Measurements from ENCODE around the gene ST8SIA4.

ST8SIA4 gene

GRCh38 chr5:100903039-100903887 lies at the start of gene ST8SIA4:
Gene ST8SIA4 (minus strand): TSS chr5:100903282. CDS start chr5:100902955, 327 bp downstream.
- DNase-seq, result peak; percentile 94

GRCh38 chr5:100950985-100951384 lies 47.9 kb upstream of the ST8SIA4 start:
- DNase-seq, result no peak

DNA sequence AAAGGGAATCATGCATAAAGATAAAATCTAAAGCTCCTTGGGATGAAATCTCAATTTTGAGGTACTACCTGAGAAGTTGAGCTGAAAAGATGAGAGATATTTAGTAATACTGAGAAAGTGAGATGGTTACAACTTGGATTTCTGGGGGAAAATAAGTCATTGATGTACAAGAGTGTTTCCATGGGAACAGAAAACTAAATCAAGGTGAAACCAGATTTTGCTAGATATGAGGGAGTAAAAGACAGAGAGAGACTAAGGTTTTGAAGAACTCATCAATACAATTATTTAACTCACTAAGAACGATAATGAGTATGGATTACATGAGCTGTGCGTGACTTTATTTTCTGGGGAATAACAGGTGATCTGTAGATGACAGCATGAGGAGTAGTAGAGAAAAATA lies 10.2 kb upstream of the ST8SIA4 start:
- DNase-seq, result no peak

GRCh38 chr5:100909034-100909433 lies 6.0 kb upstream of the ST8SIA4 start:
- no peak for DNase-seq

GRCh38 chr5:100905259-100905914 lies 2.3 kb upstream of the ST8SIA4 start:
- DNase-seq, result peak; percentile 53

DNA sequence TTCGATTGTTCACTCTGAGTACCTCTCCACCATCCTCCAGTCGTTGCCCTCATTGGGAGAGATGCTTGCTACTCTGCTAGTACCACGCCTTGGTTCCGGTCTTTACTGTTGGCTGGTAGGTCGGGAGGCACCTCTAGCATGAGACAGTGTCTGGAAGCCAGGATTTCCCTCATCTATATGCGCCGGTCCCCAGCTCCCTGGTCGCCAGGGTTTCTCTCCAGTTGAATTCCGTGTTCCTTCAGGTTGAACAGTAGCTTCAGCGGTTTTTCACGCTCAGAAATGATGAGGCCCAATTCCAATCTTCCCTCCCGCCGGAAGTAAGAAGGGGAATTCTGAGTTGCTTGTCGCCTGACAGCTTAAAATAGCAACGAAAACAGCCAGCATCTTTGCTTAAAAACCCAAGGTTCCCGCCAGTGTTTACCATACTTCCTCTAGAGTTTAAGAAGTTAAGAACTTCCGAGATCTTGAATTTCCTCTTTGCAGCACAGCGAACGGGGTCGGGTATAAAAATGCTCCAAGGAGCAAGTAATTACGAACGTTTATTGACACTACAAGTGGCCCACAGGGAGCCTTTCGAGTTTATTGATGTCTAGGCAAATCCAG lies 1.3 kb upstream of the ST8SIA4 start:
- DNase-seq, result peak; percentile 70

- peak; percentile 61 for DNase-seq
Observed at GRCh38 chr5:100902440-100903038, 543 bp downstream of the ST8SIA4 start.

GRCh38 chr5:100901821-100902341 lies 1.2 kb downstream of the ST8SIA4 start:
- DNase-seq, result peak; percentile 87

DNA sequence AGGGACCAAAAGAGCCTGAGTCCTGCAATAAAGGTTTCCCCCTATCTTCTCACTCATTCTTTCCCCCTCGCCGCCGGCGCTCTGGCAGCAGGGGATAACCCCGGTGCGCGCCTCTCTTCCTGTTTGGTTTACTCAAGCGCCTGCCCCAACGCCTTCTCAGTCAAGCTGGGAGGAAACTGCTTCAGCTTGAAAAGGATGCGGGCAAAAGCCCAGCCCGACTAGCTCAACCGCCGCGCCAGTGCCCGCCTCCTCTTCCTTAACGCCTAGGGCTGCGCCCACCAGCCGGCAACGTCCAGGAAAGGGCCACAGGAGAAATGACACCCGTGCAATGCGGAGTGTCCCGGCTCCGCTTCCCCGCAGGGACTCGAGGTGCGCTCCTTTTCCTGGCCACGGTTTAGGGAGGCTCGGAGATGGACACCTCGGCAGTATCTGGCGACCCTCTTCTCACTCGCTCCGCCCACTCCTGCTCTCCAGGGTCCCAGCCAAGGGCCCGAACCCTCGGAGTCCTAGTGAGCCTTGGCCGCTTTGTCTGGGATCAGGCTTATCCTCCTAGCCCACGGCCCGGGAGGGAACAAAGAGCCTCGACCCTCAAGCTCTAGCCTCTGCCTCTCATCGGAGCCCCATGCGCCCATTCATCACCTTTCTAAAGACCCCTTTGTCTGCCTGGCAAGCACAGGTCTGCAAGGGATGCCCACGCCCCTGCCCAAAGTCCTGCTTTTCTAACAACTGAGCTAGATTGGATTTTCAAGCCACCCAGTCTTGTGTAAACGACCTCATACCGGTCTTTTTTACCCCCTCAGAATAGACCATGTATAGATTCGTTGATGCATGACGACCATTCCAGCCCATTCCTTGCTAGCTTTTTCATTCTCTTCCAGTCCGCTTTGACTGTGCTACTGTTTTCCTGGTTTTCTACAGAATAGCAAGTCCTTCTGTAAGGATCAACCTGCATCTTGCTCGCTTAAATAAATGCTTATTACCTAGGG lies 2.0 kb downstream of the ST8SIA4 start:
- peak; percentile 93 for DNase-seq

- peak; percentile 63 for DNase-seq
Observed at GRCh38 chr5:100900142-100900795, 2.8 kb downstream of the ST8SIA4 start.

DNA sequence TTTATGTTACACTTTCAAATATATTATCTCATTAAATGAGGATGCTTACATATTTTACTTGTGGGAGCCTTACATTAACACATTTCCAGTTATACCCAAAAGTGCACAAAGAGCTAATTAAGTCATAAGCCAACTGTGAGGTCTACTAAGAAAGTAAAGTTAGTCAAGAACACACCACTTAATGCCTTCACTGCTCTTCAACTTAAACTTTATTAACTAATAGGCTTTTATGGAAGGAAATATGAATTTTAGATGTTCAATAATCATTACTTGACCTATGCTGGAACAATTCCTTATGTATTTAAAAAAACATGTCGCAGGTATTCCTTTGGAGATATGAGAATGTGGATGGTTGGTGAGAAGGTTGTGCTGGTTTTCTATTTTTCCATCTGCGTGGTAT lies 3.4 kb downstream of the ST8SIA4 start:
- DNase-seq, result no peak

- peak; percentile 27 for DNase-seq
Observed at GRCh38 chr5:100898504-100899346, 4.4 kb downstream of the ST8SIA4 start.

DNA sequence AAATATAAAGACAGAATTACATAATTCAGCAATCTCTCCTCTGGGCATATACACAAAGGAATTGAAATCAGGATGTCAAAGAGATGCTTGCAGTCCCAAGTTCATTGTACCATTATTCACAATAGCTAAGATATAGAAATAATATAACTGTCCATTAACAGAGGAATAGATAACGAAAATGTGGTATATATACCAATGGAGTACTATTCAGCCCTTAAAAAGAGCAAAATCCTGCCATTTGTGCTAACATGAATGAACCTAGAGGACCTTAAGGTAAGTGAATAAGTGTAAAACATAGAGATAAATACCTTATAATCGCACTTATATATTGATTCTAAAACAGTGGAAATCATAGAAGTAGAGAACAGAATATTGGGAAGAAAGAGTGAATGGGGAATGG lies 7.0 kb downstream of the ST8SIA4 start:
- DNase-seq, result no peak

- DNase-seq, result peak; percentile 27
Observed at GRCh38 chr5:100890461-100891008, 12.5 kb downstream of the ST8SIA4 start.

DNA sequence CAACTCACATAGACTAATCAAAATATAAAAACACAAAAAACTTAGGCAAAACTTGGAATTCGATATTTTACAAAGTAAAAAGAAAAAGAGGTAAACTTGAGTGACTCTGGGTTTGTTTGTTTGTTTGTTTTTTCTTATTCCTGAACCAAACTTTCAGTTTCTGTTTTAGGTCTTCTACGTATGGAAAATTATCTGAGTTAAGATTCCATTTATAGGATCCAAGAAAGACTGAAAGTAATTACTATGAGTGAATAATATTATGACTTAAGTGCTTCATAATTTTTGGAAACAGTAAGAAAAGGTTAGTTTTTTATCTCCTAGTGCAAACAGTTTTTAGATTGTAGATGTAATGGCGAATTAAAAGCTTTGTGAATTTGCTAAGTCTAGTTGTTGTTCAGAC lies 13.2 kb downstream of the ST8SIA4 start:
- peak; percentile 26 for DNase-seq

DNA sequence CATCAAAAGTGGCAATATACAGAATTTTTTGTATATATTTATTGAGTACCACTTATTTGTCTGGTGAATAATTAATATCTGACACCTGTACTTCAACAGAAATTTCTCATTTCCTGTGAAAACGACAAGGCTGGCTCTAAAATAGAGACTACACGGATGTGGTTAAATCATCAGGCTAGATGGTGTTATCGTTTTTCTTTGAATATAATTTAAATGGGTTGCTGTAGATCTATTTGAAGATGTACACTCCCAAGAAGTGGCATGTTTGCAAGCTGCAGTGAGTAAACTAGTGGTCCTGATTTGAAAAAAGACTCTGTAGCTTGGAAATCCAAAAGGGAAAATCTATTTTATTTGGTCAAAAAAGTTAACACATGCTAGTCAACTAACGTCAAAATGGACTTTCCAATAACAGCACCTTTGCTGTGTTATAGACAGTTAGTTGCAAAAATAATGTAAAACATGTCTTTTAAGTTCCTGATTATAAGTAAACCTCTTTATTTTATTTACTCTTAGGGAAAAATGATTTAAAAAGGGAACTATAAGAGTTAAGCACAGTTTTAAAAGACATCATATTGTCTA lies 13.8 kb downstream of the ST8SIA4 start:
- peak; percentile 77 for DNase-seq

DNA sequence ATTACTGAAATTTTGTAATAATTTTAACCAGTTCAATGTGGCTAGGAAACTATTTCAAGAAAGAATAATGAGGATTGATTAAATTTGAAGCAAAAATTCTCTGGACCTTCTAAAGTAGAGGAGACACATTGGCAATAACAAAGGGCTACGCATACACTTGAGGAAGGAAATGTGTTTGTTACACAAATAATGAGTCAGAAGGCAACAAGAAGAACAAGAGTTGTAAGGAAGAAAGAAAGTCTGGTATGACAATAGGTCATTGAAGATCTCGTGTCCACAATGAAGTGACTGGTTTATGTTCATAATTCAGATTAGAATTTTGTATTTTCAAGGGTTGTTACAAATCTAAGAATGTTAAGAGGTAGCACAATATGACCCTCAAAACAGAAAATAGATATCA lies 25.8 kb downstream of the ST8SIA4 start:
- no peak for DNase-seq

DNA sequence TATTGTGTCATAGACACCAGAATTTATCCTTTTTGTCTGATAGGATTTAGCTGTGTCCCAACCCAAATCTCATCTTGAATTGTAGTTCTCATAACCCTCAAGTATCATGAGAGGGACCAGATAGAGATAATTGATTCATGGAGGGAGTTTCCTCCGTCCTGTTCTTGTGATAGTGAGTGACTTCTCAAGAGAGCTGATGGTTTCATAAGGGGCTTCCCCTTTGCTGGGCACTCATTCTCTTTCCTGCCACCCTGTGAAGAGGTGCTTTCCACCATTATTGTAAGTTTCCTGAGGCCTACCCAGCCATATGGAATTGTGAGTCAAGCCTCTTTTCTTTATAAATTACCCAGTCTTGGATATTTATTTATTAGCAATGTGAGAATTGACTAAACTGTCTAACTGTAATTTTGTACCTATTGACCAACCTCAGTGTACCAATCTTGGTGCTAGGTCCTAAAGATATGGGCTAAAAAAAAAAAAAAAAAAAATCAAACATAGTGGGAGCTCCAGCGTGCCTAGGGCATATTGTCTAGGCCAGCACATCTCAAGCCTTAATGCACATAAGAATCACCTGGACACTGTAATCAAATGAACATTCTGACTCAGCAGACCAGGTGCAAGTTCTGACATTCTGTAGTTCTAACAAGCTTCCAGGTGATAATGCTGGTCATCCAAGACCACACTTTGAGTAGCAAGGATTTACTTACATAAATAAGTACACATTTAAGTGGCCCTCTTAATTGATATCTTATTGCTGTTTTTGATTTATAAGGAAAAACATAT lies 30.5 kb downstream of the ST8SIA4 start:
- peak; percentile 28 for DNase-seq

GRCh38 chr5:100867039-100867562 lies 36.0 kb downstream of the ST8SIA4 start:
- DNase-seq, result no peak
